Keratinocyte (primary cell): ENCODE results near the gene ZSWIM2. TPM values are rescaled to one million over a fixed set of nuclear protein-coding genes. Genes with fewer than 3 reads are reported as not detected.

Experiments used
- DNase-seq: peaks from one replicate; pipeline ENCODE4 v3.0.0-alpha.2; 2011; ENCODE audit warnings: low read depth, missing footprints, low spot score
- FAIRE-seq: peaks from 2 replicates; lab custom pipeline; 2011; peaks lifted over from hg19 to GRCh38; lab: Jason Lieb, UNC
- H2AFZ ChIP-seq: 2 replicates; pipeline ENCODE4 v1.6.0; 2012; ENCODE audit warnings: low read length, control low read depth, inconsistent platforms; ENCODE audit not compliant: control insufficient read depth
- H3K27ac ChIP-seq: 2 replicates; pipeline ENCODE4 v1.5.1; 2011; ENCODE audit warnings: low read length; ENCODE audit not compliant: control insufficient read depth, insufficient read depth
- H3K27me3 ChIP-seq: 3 replicates; pipeline ENCODE4 v1.6.0; 2011; ENCODE audit warnings: low read length; ENCODE audit not compliant: control insufficient read depth, insufficient read depth; ENCODE audit errors: extremely low read depth
- H3K36me3 ChIP-seq, 2 experiments: 2 replicates in 1 of 2; 3 replicates in 1 of 2; pipeline ENCODE4 v1.5.1; 2011; ENCODE audit warnings: low read length in 2 of 2, mild to moderate bottlenecking in 1 of 2; ENCODE audit not compliant: control insufficient read depth in 2 of 2, insufficient read depth in 2 of 2; ENCODE audit errors: extremely low read depth in 1 of 2
- H3K4me1 ChIP-seq: 3 replicates; pipeline ENCODE4 v1.5.1; 2011; ENCODE audit warnings: low read length; ENCODE audit not compliant: control insufficient read depth, insufficient read depth; ENCODE audit errors: extremely low read depth
- H3K4me2 ChIP-seq: 3 replicates; pipeline ENCODE4 v1.6.0; 2011; ENCODE audit warnings: low read depth, low read length; ENCODE audit not compliant: control insufficient read depth, insufficient read depth; ENCODE audit errors: extremely low read depth
- H3K4me3 ChIP-seq, 3 experiments: fragments of 200-600 bp in 1 of 3; sonication (generic) in 1 of 3; 2 replicates in 2 of 3; 3 replicates in 1 of 3; pipeline ENCODE4 v1.5.1; 2011 to 2016; ENCODE audit warnings: low read length in 3 of 3, mild to moderate bottlenecking in 3 of 3, control low read depth in 2 of 3, inconsistent platforms in 1 of 3, low read depth in 1 of 3, mixed read lengths in 1 of 3, mixed run types in 1 of 3, moderate library complexity in 1 of 3; ENCODE audit not compliant: control insufficient read depth in 2 of 3, insufficient read depth in 2 of 3; ENCODE audit errors: extremely low read depth in 1 of 3
- H3K79me2 ChIP-seq: 2 replicates; pipeline ENCODE4 v1.6.0; 2012; ENCODE audit warnings: low read length; ENCODE audit not compliant: control insufficient read depth, insufficient read depth
- H3K9ac ChIP-seq: 3 replicates; pipeline ENCODE4 v1.6.0; 2011; ENCODE audit warnings: low read length; ENCODE audit not compliant: control insufficient read depth, insufficient read depth; ENCODE audit errors: extremely low read depth
- H3K9me1 ChIP-seq: 3 replicates; pipeline ENCODE4 v1.6.0; 2011; ENCODE audit warnings: low read length; ENCODE audit not compliant: control insufficient read depth, insufficient read depth; ENCODE audit errors: extremely low read depth
- H3K9me3 ChIP-seq: 2 replicates; pipeline ENCODE4 v1.5.1; 2012; ENCODE audit warnings: low read depth, low read length; ENCODE audit not compliant: control insufficient read depth
- H4K20me1 ChIP-seq: 3 replicates; pipeline ENCODE4 v1.6.0; 2011; ENCODE audit warnings: low read length; ENCODE audit not compliant: control insufficient read depth, insufficient read depth; ENCODE audit errors: extremely low read depth
- CTCF ChIP-seq, 3 experiments: IDR thresholded peaks in 1 of 3; conservative IDR thresholded peaks in 1 of 3; optimal IDR thresholded peaks in 1 of 3; 2 replicates in 2 of 3; 3 replicates in 1 of 3; pipeline versions ENCODE3 to v1.5.1; 2011; ENCODE audit warnings: low read length in 3 of 3, mild to moderate bottlenecking in 3 of 3, moderate library complexity in 2 of 3, control low read depth in 1 of 3, inconsistent platforms in 1 of 3; ENCODE audit not compliant: insufficient read depth in 2 of 3; ENCODE audit errors: extremely low read depth in 1 of 3
- EZH2 ChIP-seq: IDR thresholded peaks from one replicate; pipeline ENCODE4 v1.6.1; 2012; ENCODE audit warnings: inconsistent platforms, mild to moderate bottlenecking, low read length, moderate library complexity
- dilution Hi-C: fragments of 300-500 bp; cut with MboI; formaldehyde crosslinking; loops from one replicate; pipeline ENCODE4 v1.7.0; 2020; ENCODE audit warnings: low sequenced_read_pairs; ENCODE audit not compliant: extremely low pct_ligation_motif_present
- polyA plus RNA-seq, 5 experiments: library from polyadenylated mRNA; depleted of rRNA in 3 of 5; stranded (reverse) in 3 of 5; stranded (forward) in 1 of 5; unstranded in 1 of 5; fragments of >200 nt; gene quantifications; 1 replicate in 1 of 5; 2 replicates in 3 of 5; 3 replicates in 1 of 5; pipeline versions ENCODE4 v1.2.1 to v1.2.3, GENCODE V29; 2011 to 2012; ENCODE audit warnings: missing spikeins in 2 of 5, low read depth in 1 of 5, low replicate concordance in 1 of 5

Gene ZSWIM2
- polyA plus RNA-seq, 1 donor (not counting 4 experiments of a cell fraction or from before 2014, with no cell fraction given) = not detected

GRCh38 chr2:186881660-186882059, 32.7 kb upstream of the ZSWIM2 start:
- Histone ChIP-seq H2AFZ (no peak overlapping the region), H3K36me3 (no peaks in the 10 kb centered on the region), H3K4me1 (no peaks in the 10 kb centered on the region), H3K9me1 (no peaks in the 10 kb centered on the region), H3K4me3 (no peak overlapping the region), H3K4me2 (no peak overlapping the region), H3K79me2 (no peaks in the 10 kb centered on the region), H3K27ac (no peak overlapping the region), H3K27me3 (no peaks in the 10 kb centered on the region), H3K9ac (no peak overlapping the region), H4K20me1 (no peaks in the 10 kb centered on the region), H3K9me3 (no peaks in the 10 kb centered on the region)
- no peak for TF ChIP-seq CTCF (optimal IDR thresholded peaks at IDR 0.05 in 1 of 3, IDR thresholded peaks at IDR 0.05 in 1 of 3, conservative IDR thresholded peaks at IDR 0.05 in 1 of 3; ENCODE audit: extremely low read depth in 1 of 3, insufficient read depth in 2 of 3, low read length in 3 of 3)
- TF ChIP-seq EZH2 = no peak
- no peak for DNase-seq
- dilution Hi-C loops = no loop called here
- no peak for FAIRE-seq

GRCh38 chr2:186879312-186879711, 30.3 kb upstream of the ZSWIM2 start:
- no peaks in the 10 kb centered on the region for H3K27me3 ChIP-seq
- no peaks in the 10 kb centered on the region for H4K20me1 ChIP-seq
- DNase-seq (no peak), FAIRE-seq (no peak)
- no peak overlapping the region for H3K4me3 ChIP-seq
- no peaks in the 10 kb centered on the region for H3K79me2 ChIP-seq
- no peak overlapping the region for H3K4me2 ChIP-seq
- H3K36me3 ChIP-seq = no peaks in the 10 kb centered on the region
- no peak overlapping the region for H3K9ac ChIP-seq
- no peaks in the 10 kb centered on the region for H3K9me3 ChIP-seq
- no peaks in the 10 kb centered on the region for H3K4me1 ChIP-seq
- TF ChIP-seq EZH2 (no peak), CTCF (optimal IDR thresholded peaks at IDR 0.05 in 1 of 3, IDR thresholded peaks at IDR 0.05 in 1 of 3, conservative IDR thresholded peaks at IDR 0.05 in 1 of 3; ENCODE audit: extremely low read depth in 1 of 3, insufficient read depth in 2 of 3, low read length in 3 of 3) (no peak)
- H3K27ac ChIP-seq = no peak overlapping the region
- no peaks in the 10 kb centered on the region for H3K9me1 ChIP-seq
- no peak overlapping the region for H2AFZ ChIP-seq
- dilution Hi-C loops = no loop called here
